GM21825 (cell line): Measurements from ENCODE around the gene LINGO1.

Experiments
- ATAC-seq: cut with Tn5 transposase; IDR thresholded peaks from one replicate; pipeline ENCODE4 v1.9.1; 2021; ENCODE audit warnings: mild to moderate bottlenecking, moderate library complexity; ENCODE audit not compliant: unreplicated experiment

Gene LINGO1

GRCh38 chr15:77632534-77633133, at the start of gene LINGO1:
Gene LINGO1, minus strand, starts transcription at chr15:77632912. Its CDS starts 597 bp downstream, at chr15:77632315.
- no peak for ATAC-seq

GRCh38 chr15:77681362-77681761, 48.6 kb upstream of the LINGO1 start:
- no peak for ATAC-seq

GRCh38 chr15:77676569-77677375, 44.1 kb upstream of the LINGO1 start:
- no peak for ATAC-seq

GRCh38 chr15:77675806-77676415, 43.2 kb upstream of the LINGO1 start:
- no peak for ATAC-seq

- no peak for ATAC-seq
Measured at GRCh38 chr15:77674327-77674726, 41.6 kb upstream of the LINGO1 start.

GRCh38 chr15:77673866-77674265, 41.2 kb upstream of the LINGO1 start:
- no peak for ATAC-seq

- ATAC-seq, result no peak
Measured at GRCh38 chr15:77672135-77672534, 39.4 kb upstream of the LINGO1 start.

- no peak for ATAC-seq
Measured at GRCh38 chr15:77671362-77672056, 38.8 kb upstream of the LINGO1 start.

GRCh38 chr15:77670558-77671361, 38.0 kb upstream of the LINGO1 start:
- no peak for ATAC-seq

- no peak for ATAC-seq
Measured at GRCh38 chr15:77669896-77670295, 37.2 kb upstream of the LINGO1 start.

- ATAC-seq, result no peak
Measured at GRCh38 chr15:77667338-77668234, 34.9 kb upstream of the LINGO1 start.

- ATAC-seq, result no peak
Measured at GRCh38 chr15:77666296-77666660, 33.6 kb upstream of the LINGO1 start.

GRCh38 chr15:77665530-77666295, 33.0 kb upstream of the LINGO1 start:
- ATAC-seq, result no peak

- ATAC-seq, result no peak
Measured at GRCh38 chr15:77664428-77664827, 31.7 kb upstream of the LINGO1 start.

GRCh38 chr15:77663256-77663655, 30.5 kb upstream of the LINGO1 start:
- ATAC-seq, result no peak

GRCh38 chr15:77659350-77660321, 26.9 kb upstream of the LINGO1 start:
- no peak for ATAC-seq

- ATAC-seq, result no peak
Measured at GRCh38 chr15:77658304-77658703, 25.6 kb upstream of the LINGO1 start.
